RPMI8226 (cell line): ENCODE measurements around the gene PABPN1L.
A peak's percentile ranks its signal among the peaks of the same experiment; 100 is the strongest.
"Not testable (repeated sequence)": the region's sequence is repeated elsewhere in the genome, so short reads cannot be mapped to it uniquely, and the experiment has no call there.

Experiments used
- DNase-seq: peaks from one replicate; pipeline ENCODE4 v3.0.0-alpha.2; 2015

PABPN1L gene

DNA sequence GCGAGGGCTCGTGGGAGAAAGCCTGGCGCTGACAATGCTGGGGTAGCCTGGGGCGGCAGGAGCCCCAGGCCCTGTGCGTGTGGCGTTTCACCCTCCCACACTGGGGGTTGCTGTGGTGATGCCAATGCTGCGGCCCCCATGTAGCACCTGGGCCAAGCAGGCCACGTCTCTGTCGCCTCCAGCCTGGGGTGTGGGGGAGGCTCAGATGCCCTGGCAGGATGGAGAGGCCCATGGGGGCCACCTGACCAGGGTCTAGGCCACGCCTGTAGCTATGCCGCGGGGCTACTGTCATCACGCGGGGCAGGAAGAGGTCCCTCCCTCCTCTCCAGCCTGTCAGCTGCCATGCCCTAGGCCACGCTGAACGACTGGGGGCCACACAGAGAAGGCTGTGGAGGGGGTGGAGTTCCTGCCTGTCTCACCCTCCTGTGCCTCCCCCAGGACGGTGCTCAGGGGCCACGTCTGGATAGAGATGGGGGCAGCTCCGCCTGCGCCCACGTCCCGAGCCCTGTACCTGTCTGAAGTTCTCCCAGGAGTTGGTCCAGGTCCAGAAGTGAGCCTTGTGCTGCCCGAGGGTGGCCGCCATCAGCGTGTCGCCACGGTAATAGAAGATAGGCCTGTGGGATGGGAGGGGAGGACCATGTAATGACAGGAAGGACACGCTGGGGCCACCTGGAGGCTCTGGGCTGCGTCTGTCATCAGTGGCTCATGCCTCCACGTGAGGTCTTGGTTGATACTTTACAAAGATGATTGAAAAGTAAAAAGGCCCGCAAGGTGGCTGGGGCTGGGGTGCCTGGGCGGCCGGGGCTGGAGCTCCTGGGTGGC lies 42.0 kb downstream of the PABPN1L start:
- DNase-seq = no peak

DNA sequence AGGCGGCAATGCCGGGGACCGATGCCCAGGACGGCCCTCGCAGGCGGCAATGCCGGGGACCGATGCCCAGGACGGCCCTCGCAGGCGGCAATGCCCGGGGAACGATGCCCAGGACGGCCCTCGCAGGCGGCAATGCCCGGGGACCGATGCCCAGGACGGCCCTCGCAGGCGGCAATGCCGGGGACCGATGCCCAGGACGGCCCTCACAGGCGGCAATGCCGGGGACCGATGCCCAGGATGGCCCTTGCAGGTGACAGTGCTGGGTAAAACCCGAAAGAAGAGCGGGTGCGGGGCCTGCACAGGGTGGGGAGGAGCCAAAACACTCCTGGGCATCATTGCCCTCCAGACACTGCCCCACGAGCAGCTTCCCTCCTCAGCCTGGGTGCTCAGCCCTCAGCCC lies 42.8 kb downstream of the PABPN1L start:
- not testable (repeated sequence) for DNase-seq

DNA sequence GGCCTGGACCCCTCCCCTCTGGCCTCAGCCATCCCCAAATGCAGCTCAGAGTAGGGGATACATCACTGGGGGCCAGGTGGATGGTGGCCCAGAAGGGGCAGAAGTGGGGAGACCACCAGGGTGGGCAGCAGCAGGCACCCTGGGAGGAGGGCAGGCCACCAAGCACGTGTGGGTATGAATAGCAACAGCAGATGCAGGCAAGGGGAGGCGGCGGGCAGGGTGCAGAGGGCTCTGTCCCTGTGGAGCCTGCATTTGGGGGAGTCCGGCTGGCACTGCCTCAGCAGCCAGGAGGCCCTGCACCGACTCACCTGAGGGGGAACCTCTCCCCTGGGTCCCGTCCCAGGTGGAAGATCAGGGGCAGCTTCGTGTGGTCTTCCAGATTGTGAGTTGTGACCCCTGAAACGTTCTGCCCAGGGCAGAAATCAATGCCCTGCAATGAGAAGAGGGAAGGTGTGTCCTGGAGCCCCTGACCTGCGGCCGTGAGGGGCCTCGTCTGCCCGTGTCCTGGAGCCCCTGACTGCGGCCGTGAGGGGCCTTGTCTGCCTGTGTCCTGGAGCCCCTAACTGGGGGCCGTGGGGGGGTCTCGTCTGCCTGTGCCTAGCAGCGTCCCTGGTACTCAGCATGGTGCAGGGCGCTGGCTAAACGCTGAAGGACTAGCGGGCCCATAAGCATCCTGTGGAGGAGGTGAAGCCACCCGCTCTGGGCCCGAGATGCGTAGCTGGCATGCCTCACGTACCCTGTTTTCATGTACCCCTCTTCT lies 44.0 kb downstream of the PABPN1L start:
- no peak for DNase-seq

DNA sequence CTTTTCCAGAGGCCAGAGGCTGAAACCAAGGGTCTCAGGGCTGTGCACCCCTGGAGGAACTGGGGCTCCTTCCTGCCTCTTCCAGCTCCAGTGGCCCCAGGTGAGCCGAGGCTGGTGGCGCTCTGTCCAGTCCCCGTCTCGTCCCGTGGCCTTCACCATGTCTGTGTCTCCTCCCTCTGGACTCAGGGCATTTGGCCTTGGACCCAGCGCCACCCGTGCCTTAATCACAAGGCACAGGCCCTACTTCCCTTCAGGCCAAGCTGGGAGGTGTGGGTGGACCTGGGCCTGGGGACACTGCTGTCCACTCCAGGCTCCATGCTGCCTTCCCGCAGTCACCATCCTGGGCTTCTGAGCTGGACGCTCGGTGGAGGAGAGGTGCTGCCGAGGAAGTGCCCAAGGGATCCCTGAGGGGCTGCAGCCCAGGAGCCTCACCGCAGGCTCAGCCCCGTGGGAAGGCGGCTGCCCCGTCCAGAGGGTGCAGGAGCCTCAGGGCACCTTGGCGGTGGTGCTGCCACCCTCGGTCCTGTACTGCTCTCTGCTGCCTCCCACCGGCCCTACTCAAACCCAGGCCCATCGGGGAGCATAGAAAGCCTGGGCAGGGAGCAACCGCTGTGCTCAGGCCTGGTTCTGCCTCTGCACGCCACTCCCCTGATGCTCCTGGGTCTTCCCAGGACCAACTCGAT lies 45.2 kb downstream of the PABPN1L start:
- no peak for DNase-seq

DNA sequence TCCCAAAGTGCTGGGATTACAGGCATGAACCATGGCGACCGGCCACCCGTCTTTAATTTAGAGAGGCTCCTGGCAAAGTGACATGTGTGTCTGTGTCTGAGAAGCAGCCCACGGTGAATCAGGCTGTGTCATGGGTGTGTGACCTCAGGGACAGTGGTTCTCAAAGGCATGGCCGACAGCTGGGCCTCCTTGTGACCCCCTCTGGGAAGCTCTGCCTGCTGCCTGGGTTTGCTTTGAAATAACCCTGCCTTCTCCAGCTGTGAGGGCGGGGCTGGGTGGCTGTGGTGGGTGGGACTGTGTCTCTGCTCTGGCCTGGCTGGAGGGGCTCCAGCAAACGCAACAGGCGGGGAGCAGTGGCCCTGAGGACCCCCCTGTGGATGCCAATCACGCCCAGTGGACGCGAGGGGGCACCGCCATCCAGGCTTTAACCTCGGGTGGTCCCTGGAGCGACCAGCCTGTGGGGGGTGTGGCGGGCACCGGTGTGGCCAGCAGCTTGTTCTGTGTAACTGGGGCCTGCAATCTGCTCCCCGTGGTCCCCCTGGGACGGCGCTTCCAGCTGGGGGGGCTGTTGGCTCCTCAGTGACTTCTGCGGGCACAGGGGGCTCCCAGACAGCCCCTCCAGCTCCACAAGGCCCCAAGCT lies 46.0 kb downstream of the PABPN1L start:
- no peak for DNase-seq

- DNase-seq = no peak
These were observed 47.3 kb downstream of the PABPN1L start for GRCh38 chr16:88819126-88819525.

- DNase-seq = no peak
These were observed 47.9 kb downstream of the PABPN1L start for GRCh38 chr16:88818575-88818874.

DNA sequence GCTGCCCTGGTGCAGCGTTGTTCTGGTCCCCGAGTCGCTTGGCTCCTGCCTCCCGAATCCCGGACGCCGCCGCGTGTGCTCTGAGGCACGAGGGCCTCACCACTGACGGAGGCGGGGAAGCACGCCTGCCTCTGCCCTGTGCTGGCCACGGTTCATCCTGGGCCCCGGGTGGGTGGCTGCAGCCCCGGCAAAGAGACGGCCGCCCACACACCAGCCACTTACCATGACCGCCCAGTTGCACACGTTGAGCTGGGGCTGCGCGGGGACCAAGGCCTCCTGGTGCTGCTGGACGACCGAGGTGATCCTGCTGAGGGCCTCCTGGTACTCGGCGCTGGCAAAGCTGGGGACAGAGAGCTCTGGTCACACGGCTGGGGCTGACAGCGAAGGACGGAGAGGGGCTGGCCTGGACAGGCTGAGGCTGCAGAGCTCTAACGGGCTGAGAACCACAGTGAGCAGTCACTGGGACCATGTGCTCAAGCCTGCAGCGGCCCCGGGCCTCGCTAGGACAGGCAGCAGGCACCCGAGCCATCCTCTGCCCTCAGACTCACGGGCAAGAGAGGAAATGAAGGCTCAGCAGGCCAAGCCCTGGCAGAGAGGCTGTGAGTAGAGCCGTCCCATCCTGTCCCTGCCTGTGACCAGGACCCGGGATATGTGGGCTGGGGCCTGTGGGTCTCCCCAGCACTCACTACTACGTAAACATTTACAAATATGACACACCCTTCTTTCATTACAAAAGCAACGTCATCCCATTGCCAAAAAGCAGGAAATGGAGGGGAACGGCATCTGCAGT lies 48.5 kb downstream of the PABPN1L start:
- DNase-seq = no peak

DNA sequence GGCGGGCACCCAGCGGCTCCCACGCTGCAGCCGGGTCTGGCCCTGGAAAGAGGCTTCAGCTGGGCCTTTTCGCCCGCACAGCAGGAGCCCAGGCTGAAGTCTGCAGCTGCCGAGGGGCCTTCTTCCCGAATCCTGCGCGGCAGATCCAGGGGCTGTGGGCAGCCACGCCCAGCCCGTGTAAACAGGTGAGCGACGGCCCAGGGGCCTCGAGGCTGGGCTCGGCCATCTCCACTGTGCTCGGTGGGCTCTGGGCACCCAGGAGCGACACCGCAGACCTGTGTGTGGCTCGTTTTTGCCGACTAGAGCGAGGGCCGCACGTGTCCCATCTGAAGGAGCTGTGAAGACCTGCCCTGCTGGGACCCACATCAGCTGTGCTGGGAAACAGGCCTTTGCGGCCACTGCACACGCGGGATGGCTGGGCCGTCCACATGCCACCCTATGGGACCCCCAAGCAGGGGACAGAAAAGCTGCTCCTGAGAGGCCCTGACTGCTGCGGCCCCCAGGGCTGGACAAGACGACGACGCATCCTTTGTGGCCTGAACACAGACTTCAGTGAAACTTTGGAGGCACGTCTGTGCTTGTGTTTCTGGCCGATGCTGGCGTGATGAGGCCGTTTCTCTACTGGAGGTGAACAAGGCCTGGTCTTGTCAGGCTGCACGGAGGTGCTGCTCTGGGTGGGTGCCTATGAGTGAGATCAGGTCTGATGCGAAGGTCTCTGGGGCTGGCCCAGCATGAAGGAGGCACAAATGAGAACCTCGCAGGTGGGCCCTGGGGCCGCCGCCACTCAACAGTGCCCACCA lies 49.5 kb downstream of the PABPN1L start:
- no peak for DNase-seq

DNA sequence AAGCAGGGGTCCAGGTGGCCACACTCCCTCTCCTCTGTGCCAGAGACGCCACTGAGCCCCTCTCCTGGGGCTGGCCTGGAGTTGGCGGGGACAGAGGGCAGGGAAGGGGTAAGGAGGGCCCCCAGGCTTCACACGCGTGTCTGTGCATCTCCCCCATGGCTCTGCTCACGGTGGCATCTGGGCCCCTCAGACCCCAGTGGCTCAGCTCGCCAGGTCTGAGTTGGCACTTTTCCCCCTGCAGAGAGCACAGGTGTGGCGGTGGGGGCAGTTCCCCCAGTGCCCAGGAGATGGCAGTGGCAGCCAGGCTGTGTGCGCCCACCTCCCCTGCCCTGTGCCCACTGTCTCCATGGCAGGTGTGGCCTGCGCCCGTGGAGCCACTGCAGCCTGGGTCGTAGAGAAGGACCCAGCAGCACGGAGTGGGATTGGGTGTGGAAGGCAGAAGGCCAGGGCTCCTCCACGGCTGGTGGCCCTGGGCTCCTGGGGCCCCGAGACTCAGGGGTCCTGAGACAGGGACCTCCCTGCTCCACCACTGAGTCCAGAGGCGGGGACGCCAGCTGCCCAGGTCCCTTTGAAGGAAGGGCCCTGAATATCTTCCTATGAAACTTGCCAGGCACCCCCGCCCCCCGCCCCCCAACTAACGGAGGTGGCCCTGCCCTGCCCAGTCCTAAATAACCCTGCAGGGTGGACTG lies 50.4 kb downstream of the PABPN1L start:
- peak; percentile 69 for DNase-seq

DNA sequence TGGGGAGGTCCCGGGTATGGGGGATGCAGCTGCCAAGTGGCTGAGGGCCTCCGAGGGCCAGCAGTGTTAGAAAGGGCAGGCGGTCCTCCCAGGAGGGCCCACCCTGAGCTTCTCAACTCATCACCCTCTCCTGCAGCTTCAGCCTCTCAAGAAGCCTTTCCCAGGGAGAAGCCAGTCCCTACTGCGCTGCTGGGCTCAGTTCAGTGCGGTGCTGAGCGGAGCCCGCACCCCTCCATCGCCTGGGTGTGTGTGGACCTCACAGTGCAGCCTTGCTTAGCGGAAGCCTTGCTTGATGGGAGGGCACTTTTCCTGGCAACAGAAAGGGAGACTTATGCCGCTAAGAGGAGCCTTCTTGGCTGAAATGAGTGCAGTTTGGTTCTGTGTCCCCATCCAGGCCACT lies 51.2 kb downstream of the PABPN1L start:
- no peak for DNase-seq

- no peak for DNase-seq
These were observed 52.3 kb downstream of the PABPN1L start for GRCh38 chr16:88814144-88814502.
